K562 (cell line): ENCODE results near the gene MYO7A. TPM values are rescaled to one million over a fixed set of nuclear protein-coding genes. Genes with fewer than 3 reads are reported as not detected.

Experiments used
- ATAC-seq: fragments of 200-7000 bp; cut with Tn5 transposase; 3 replicates; pipeline ENCODE4 v1.9.1; 2020; ENCODE audit warnings: moderate library complexity
- BruUV-seq: library from RNA; stranded (reverse); fragments of 400-500 nt; replicated peaks from 2 replicates; lab custom pipeline; 2021; lab: Mats Ljungman, UMichigan
- CTCF ChIA-PET: fragments of 300-600 bp; formaldehyde crosslinking; extraction: SDS; loops from one replicate; lab custom pipeline; 2021; ENCODE audit warnings: low intra/inter-chr PET ratio; lab: Yijun Ruan, JAX
- POLR2A ChIA-PET: fragments of 300-600, 350-650 bp; sonication (Branson Sonifier 250); formaldehyde crosslinking; extraction: SDS; loops from one replicate; lab custom pipeline; 2021; ENCODE audit warnings: antibody characterized with exemption, inconsistent platforms; lab: Yijun Ruan, JAX
- DNase-seq, 4 experiments: peaks; one replicate each; pipeline versions ENCODE4 v3.0.0 to v3.0.0-alpha.2; 2011 to 2018; ENCODE audit warnings: low spot score in 3 of 4, mixed read lengths in 3 of 4; ENCODE audit errors: extremely low read depth in 1 of 4
- FAIRE-seq: peaks from 2 replicates; lab custom pipeline; 2011; peaks lifted over from hg19 to GRCh38; lab: Jason Lieb, UNC
- H2AFZ ChIP-seq: 2 replicates; pipeline ENCODE4 v1.6.0; 2011; ENCODE audit warnings: low read depth, low read length, control low read depth, inconsistent platforms
- H3K27ac ChIP-seq: fragments of 200-600 bp; 3 replicates; pipeline ENCODE4 v1.8.0; 2011; ENCODE audit warnings: low read depth, mild to moderate bottlenecking, control low read depth, inconsistent platforms, low read length, moderate library complexity, mixed read lengths; ENCODE audit errors: extremely low read depth
- H3K27me3 ChIP-seq, 2 experiments: fragments of 300-600 bp in 1 of 2; 2 replicates in 1 of 2; 3 replicates in 1 of 2; pipeline versions ENCODE4 v1.6.0 to v1.8.0; 2011; ENCODE audit warnings: inconsistent platforms in 2 of 2, low read length in 2 of 2, mild to moderate bottlenecking in 1 of 2, mixed read lengths in 1 of 2, moderate library complexity in 1 of 2; ENCODE audit not compliant: control insufficient read depth in 2 of 2, insufficient read depth in 2 of 2
- H3K36me3 ChIP-seq: fragments of 300-600 bp; 3 replicates; pipeline ENCODE4 v1.8.0; 2011; ENCODE audit warnings: mild to moderate bottlenecking, low read length, inconsistent platforms; ENCODE audit not compliant: control insufficient read depth, insufficient read depth
- H3K4me1 ChIP-seq, 2 experiments: fragments of 200-600 bp in 1 of 2; replicated peaks in 1 of 2; 2 replicates in 1 of 2; 3 replicates in 1 of 2; pipeline versions ENCODE4 v1.5.1 to v1.8.0; 2011; ENCODE audit warnings: inconsistent platforms in 2 of 2, low read length in 2 of 2, mild to moderate bottlenecking in 1 of 2, mixed read lengths in 1 of 2, moderate library complexity in 1 of 2; ENCODE audit not compliant: control insufficient read depth in 2 of 2, insufficient read depth in 2 of 2
- H3K4me2 ChIP-seq: 2 replicates; pipeline ENCODE4 v1.6.1; 2011; ENCODE audit warnings: low read length, control low read depth, inconsistent platforms, mixed read lengths; ENCODE audit not compliant: insufficient read depth
- H3K4me3 ChIP-seq: fragments of 200-600 bp; sonication (generic), shearing (Covaris generic); 2 replicates; pipeline ENCODE4 v1.5.1; 2016; ENCODE audit warnings: control low read depth, inconsistent platforms
- H3K79me2 ChIP-seq: fragments of 200-600 bp; 3 replicates; pipeline ENCODE4 v1.8.0; 2011; ENCODE audit warnings: low read length, inconsistent platforms; ENCODE audit not compliant: control insufficient read depth, insufficient read depth
- H3K9ac ChIP-seq, 2 experiments: 2 replicates each; pipeline versions ENCODE4 v1.6.0 to v1.6.1; 2011; ENCODE audit warnings: low read depth in 2 of 2, low read length in 2 of 2, control low read depth in 1 of 2, inconsistent platforms in 1 of 2, mild to moderate bottlenecking in 1 of 2, mixed read lengths in 1 of 2; ENCODE audit not compliant: insufficient read depth in 1 of 2
- H3K9me1 ChIP-seq: one replicate; pipeline ENCODE4 v1.6.0; 2011; ENCODE audit warnings: inconsistent platforms, mild to moderate bottlenecking, low read length, moderate library complexity; ENCODE audit not compliant: control insufficient read depth, insufficient read depth
- H3K9me3 ChIP-seq: replicated peaks from 2 replicates; pipeline ENCODE4 v1.5.1; 2011; ENCODE audit warnings: low read depth, low read length, inconsistent platforms; ENCODE audit not compliant: control insufficient read depth, insufficient read depth
- H4K20me1 ChIP-seq: replicated peaks from 2 replicates; pipeline ENCODE4 v1.6.1; 2011; ENCODE audit warnings: low read length, inconsistent platforms, mixed read lengths; ENCODE audit not compliant: control insufficient read depth, insufficient read depth
- BHLHE40 ChIP-seq: IDR thresholded peaks from 2 replicates; pipeline ENCODE4 v1.6.1; 2011; ENCODE audit warnings: low read length, improper control_type of control experiment
- CBX5 ChIP-seq: IDR thresholded peaks from 2 replicates; pipeline ENCODE4 v1.6.1; 2014; ENCODE audit warnings: low read depth, borderline replicate concordance
- HDAC3 ChIP-seq: fragments of 450-650 bp; IDR thresholded peaks from 2 replicates; pipeline ENCODE4 v1.6.1; 2018; ENCODE audit warnings: borderline replicate concordance, mild to moderate bottlenecking, moderate library complexity; ENCODE audit not compliant: partially characterized antibody
- JUN ChIP-seq, 2 experiments: sonication (generic) in 1 of 2; formaldehyde crosslinking in 1 of 2; IDR thresholded peaks; 2 replicates each; pipeline versions ENCODE4 v1.6.1 to v1.8.0; 2012 to 2022; ENCODE audit warnings: borderline replicate concordance in 2 of 2, mild to moderate bottlenecking in 2 of 2, improper control_type of control experiment in 1 of 2, low read depth in 1 of 2, low read length in 1 of 2, missing genetic modification reagents in 1 of 2
- NFIC ChIP-seq: fragments of 450-650 bp; IDR thresholded peaks from 2 replicates; pipeline ENCODE4 v1.6.1; 2017; ENCODE audit warnings: mild to moderate bottlenecking, inconsistent platforms
- POLR2B ChIP-seq: fragments of 450-650 bp; IDR thresholded peaks from 2 replicates; pipeline ENCODE4 v1.6.1; 2018; ENCODE audit warnings: low read depth; ENCODE audit not compliant: partially characterized antibody
- RAD51 ChIP-seq: fragments of 450-650 bp; IDR thresholded peaks from 2 replicates; pipeline ENCODE4 v1.7.1; 2016; ENCODE audit warnings: low read depth, mild to moderate bottlenecking, borderline replicate concordance
- RBM25 ChIP-seq: fragments of 200-400 bp; formaldehyde crosslinking; IDR thresholded peaks from 2 replicates; pipeline ENCODE4 v1.6.1; 2018; ENCODE audit warnings: low read length, low read depth, moderate library complexity; ENCODE audit not compliant: severe bottlenecking
- SMAD4 ChIP-seq: fragments of 250-450 bp; sonication (Bioruptor Pico); conservative IDR thresholded peaks from 2 replicates; pipeline ENCODE4 v1.8.0; 2021; ENCODE audit warnings: inconsistent platforms, mild to moderate bottlenecking, moderate library complexity
- SMARCB1 ChIP-seq: IDR thresholded peaks from 2 replicates; pipeline ENCODE4 v1.6.1; 2011; ENCODE audit warnings: improper control_type of control experiment, low read depth; ENCODE audit not compliant: insufficient read length
- STAT5A ChIP-seq: IDR thresholded peaks from 2 replicates; pipeline ENCODE4 v1.6.1; 2012; ENCODE audit warnings: low read length, inconsistent platforms, borderline replicate concordance
- TRIM28 ChIP-seq: fragments of 450-650 bp; IDR thresholded peaks from 2 replicates; pipeline ENCODE4 v1.6.1; 2017
- ZNF174 ChIP-seq: fragments of 250-450 bp; sonication (Bioruptor Pico); IDR thresholded peaks from 2 replicates; pipeline ENCODE4 v1.4.0; 2020; ENCODE audit warnings: mild to moderate bottlenecking
- WGBS: fragments of 100-300 bp; shearing (Covaris generic); methylation state at CpG from one replicate; pipeline ENCODE4 v1.1.6; 2016; ENCODE audit warnings: low coverage, mixed read lengths; ENCODE audit not compliant: insufficient coverage; ENCODE audit errors: missing lambda C conversion rate; 5-methylcytosine and 5-hydroxymethylcytosine counted together
- in situ Hi-C: fragments of 300-500 bp; cut with MboI; formaldehyde crosslinking; loops from 4 replicates; pipeline ENCODE4 v1.15.0; 2018; ENCODE audit warnings: inconsistent platforms, mixed read lengths
- intact Hi-C: fragments of 100-400 bp; cut with micrococcal nuclease; formaldehyde crosslinking; loops from 2 replicates; pipeline ENCODE4 v1.14.2; 2022
- polyA plus RNA-seq, 8 experiments: library from polyadenylated mRNA; depleted of rRNA in 4 of 8; stranded (reverse) in 5 of 8; unstranded in 3 of 8; fragments of >200 nt; fragmentation: Nextera tagmentation in 2 of 8; fragmentation: Illumina TruSeq in 1 of 8; extraction: Ambion mirVana in 2 of 8; extraction: Trizol in 1 of 8; gene quantifications; 2 replicates each; pipeline versions ENCODE4 v1.2.1 to v1.2.3, GENCODE V29; 2011 to 2014; ENCODE audit warnings: inconsistent platforms in 1 of 8, missing spikeins in 1 of 8
- total RNA-seq, 7 experiments: library from RNA; depleted of rRNA in 6 of 7; stranded (reverse); fragments of >200 nt in 6 of 7; fragmentation: Illumina TruSeq in 2 of 7; extraction: Trizol in 2 of 7; gene quantifications; 2 replicates each; pipeline versions ENCODE4 v1.2.1 to v1.2.3, GENCODE V29; 2011 to 2021; ENCODE audit warnings: low replicate concordance in 1 of 7
- TF ChIP-seq, protein P1 (sequence below): fragments of 450-650 bp; formaldehyde crosslinking; IDR thresholded peaks from 2 replicates; pipeline ENCODE4 v1.4.0; 2020; ENCODE audit warnings: mild to moderate bottlenecking, moderate library complexity

The MYO7A gene
- total and polyA plus RNA-seq, 9 of the 15 experiments (the other 6 are each of a cell fraction or from before 2014, with no cell fraction given): 0.01 to 0.11 (median 0.07) TPM; not detected in 1

DNA sequence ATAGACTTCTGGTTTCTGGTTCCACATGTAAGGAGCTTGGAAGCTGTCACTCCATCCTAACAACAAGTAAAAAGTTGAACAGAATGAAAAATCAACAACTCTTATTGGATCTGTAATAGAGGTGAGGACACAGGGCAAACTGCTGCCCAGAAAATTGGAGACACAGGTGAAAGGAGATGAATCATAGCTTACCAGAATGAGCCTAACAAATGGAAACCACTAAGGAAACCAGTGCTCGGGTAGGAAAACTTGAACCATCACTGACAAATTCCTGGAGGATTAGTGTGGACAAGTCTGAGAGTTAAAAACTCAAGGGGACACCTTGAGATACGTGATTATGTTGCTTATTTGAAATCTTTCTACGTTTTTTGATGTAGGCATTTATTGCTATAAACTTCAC lies 121.4 kb downstream of the MYO7A start:
- no peak for FAIRE-seq
- H3K36me3 ChIP-seq: no peaks in the 10 kb centered on the region
- BruUV-seq: no TSS peak
- H3K9ac ChIP-seq: no peak overlapping the region
- CTCF ChIA-PET: no interaction called here
- WGBS: 4% methylated on average over 3 of the region's 3 CpGs
- no peak overlapping the region for H3K4me3 ChIP-seq
- no peaks in the 10 kb centered on the region for H3K9me3 ChIP-seq
- intact Hi-C loops: no loop called here
- no peak overlapping the region for H3K27ac ChIP-seq
- H3K79me2 ChIP-seq: no peaks in the 10 kb centered on the region
- in situ Hi-C loops: no loop called here
- DNase-seq: no peak
- TF ChIP-seq SMAD4 (CRISPR knock-in tag): no peak
- no peak overlapping the region for H3K4me2 ChIP-seq
- POLR2A ChIA-PET: interaction anchor here (0.7 kb wide), 1 partner anchor 50 kb away, joined by 4 read pairs; no protein-coding TSS in a partner anchor
- no peaks in the 10 kb centered on the region for H3K9me1 ChIP-seq
- no peaks in the 10 kb centered on the region for H4K20me1 ChIP-seq
- no peak overlapping the region for H2AFZ ChIP-seq
- ATAC-seq: no peak
- H3K27me3 ChIP-seq: peaks cover 0 to 12% of the 10 kb centered on the region in 2 experiments; a peak in 2 of 5 replicates
- no peaks in the 10 kb centered on the region for H3K4me1 ChIP-seq

DNA sequence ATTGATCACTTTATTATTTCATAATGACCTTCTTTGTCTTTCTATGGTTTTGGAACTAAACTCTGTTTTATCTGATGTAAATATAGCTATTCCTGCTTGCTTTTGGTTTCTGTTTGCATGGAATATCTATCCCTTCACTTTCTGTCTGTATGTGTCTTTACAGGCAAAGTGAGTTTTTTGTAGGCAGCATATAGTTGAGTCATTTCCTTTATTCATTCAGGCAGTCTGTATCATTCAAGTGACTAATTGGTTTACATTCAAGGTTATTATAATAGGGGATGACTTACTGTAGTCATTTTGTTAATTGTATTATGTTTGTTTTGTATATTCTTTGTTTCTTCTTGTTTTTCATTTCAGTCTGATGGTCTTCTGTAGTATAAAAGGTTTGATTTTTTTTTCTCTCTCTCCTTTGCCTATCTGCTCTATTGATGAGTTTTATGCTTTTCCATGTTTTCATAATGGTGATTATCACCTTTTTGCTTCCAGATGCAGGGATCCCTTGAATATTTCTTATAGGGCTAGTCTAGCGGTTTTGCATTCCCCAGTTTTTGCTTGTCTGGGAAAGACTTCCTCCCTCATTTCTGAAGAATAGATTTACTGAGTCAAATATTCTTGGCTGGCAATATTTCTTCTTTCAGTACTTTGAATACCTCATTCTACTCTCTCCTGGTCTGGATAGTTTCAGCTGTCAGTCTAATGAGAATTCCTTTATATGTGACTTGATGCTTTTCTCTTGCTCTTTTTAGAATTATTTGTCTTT lies 123.0 kb downstream of the MYO7A start:
- intact Hi-C loops: no loop called here
- Histone ChIP-seq H3K9me3 (no peaks in the 10 kb centered on the region), H3K4me2 (no peak overlapping the region), H3K36me3 (no peaks in the 10 kb centered on the region), H3K27me3 (peaks cover 0 to 12% of the 10 kb centered on the region in 2 experiments; a peak in 2 of 5 replicates), H3K4me1 (no peaks in the 10 kb centered on the region), H3K9ac (no peak overlapping the region), H3K79me2 (no peaks in the 10 kb centered on the region), H2AFZ (no peak overlapping the region), H3K9me1 (no peaks in the 10 kb centered on the region), H3K4me3 (no peak overlapping the region), H3K27ac (no peak overlapping the region), H4K20me1 (no peaks in the 10 kb centered on the region)
- ChIA-PET POLR2A (interaction anchor here (1.2 kb wide), 1 partner anchor 14 kb away, joined by 3 read pairs; no protein-coding TSS in a partner anchor), CTCF (no interaction called here)
- in situ Hi-C loops: no loop called here
- BruUV-seq: no TSS peak
- TF ChIP-seq BHLHE40 (no peak), RAD51 (no peak), TRIM28 (no peak), NFIC (no peak), POLR2B (no peak), STAT5A (no peak), JUN (IDR thresholded peaks at IDR 0.05; ENCODE audit: borderline replicate concordance, low read depth, low read length) (no peak), JUN (CRISPR knock-in tag; IDR thresholded peaks at IDR 0.05; ENCODE audit: borderline replicate concordance) (no peak), RBM25 (no peak), HDAC3 (no peak), CBX5 (no peak), ZNF174 (no peak), SMARCB1 (no peak)
- TF ChIP-seq, protein P1, sequence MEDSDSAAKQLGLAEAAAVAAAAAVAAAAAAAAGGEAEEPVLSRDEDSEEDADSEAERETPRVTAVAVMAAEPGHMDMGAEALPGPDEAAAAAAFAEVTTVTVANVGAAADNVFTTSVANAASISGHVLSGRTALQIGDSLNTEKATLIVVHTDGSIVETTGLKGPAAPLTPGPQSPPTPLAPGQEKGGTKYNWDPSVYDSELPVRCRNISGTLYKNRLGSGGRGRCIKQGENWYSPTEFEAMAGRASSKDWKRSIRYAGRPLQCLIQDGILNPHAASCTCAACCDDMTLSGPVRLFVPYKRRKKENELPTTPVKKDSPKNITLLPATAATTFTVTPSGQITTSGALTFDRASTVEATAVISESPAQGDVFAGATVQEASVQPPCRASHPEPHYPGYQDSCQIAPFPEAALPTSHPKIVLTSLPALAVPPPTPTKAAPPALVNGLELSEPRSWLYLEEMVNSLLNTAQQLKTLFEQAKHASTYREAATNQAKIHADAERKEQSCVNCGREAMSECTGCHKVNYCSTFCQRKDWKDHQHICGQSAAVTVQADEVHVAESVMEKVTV: no peak
- ATAC-seq (no peak), DNase-seq (no peak), FAIRE-seq (no peak)
- 0% methylated on average over 1 of the region's 1 CpG for WGBS
